Activated CD4-positive, alpha-beta T cell treated with anti-CD3 and anti-CD28 coated beads, Interleukin-2, Interleukin-4, amounts not matched to agents 100 ng/mL and 50 ng/mL, durations not matched to agents 16 hours and 8 hours (primary cell): ENCODE data around the gene EML1.

Experiments
- DNase-seq: peaks from one replicate; pipeline ENCODE4 v3.0.0-alpha.2; 2020; ENCODE audit warnings: low spot score

Gene EML1

DNA sequence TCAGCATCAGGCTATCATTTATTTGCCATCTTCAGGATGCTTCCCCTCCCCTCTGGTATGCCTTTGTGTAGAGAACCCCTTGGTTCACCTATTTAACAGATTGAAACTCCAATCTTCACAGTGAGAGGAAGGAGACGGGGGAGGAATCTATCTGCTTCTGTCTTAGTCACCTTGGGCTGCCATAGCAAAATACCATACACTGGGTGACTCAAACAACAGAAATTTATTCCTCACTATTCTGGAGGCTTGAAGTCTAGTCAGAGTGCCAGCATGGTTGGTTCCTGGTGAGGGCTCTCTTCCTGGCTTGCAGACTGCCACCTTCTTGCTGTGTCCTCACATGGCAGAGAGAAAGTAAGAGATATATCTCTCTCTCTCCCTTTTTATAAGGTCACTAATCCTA is 13.5 kb upstream of the EML1 start:
- DNase-seq: no peak

DNA sequence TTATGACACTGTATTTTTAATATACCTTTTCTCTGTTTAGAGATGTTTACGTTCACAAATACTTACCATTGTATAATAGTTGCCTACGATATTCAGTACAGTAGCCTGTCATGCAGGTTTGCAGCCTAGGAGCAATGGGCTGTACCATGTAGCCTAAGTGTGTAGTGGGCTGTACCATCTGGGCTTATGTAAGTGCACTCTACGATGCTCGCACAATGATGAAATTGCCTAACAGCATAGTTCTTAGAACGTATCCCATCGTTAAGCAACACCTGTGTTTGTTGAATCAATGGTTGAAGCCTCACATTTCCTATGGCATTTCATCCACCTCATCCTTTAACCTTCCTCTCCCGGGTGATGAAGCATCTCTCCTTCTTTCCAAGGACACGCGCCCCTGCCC is 12.5 kb upstream of the EML1 start:
- DNase-seq: no peak

DNA sequence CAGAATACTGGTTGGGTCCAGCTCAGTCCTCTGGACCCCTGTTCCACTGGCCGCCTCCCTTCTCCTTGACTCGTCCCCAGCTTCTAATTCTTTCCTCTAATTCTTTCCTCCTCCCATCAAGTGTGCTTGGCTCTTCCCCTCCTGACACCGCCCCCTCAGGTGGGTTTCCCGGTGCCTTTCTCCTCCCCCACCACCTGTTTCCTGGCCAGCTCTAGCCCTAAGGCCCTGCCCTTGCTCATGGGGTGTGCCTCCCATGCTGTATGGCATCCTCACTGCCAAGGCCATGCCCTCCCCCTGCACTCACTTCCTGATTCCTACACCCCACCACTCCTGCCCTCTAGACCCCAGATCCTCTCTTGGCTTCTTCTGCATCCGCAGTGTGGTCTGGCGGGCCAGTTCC is 12.1 kb upstream of the EML1 start:
- DNase-seq: no peak

DNA sequence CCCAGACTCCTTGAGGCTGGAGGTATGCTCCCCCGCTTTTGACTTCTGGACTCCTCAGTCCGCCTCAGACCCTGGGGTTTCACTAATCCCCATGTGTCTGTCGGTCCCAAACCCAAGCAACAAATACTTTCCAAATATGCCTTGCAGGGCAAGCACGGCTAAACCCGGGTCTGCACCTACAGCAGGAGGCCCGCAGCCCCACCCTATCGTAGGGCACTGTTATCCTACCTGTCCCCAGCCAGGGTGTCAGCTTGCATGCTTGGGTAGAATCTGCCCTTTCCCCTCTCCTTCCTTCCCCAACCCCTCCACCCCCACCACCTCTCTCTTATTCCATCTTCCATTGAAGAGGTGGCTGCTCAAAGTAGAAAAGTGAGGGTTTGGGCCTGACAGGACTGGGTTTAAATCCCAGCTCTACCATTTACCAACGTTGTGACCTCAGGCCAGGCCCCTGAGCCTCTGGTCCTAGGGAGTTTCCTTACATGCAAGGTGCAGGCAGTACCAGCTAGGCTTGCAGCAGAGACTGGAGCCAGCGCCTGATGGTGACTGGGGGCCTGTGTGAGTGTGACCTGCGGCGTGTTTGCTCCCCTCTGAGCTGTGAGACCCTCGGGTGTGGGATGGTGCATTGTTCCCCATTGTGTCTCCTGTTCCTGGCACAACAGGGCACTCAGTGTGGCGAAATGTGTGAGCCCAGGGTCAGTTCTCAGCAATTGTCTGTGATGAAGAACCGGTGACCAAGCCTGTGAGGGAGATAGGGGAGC is 11.2 kb upstream of the EML1 start:
- DNase-seq: no peak

DNA sequence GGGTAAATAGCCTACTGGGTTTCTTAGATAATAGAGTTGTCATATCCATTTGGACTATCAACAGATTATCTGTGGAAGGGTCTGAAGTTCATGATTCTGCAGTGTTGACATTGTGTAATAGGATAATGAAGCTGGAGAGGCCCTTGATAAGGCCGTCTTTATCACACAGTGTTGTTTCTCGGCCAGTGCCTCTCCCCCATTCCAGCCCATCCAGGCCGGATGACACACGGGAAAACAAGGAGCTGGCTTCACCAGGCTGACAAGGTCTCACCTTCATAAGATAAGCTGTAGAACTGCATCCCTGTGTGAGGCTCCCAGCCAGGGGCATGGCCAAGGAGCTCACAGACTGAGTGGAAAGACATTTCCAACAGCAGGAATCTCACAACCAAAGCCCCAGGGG is 8.7 kb upstream of the EML1 start:
- DNase-seq: no peak

DNA sequence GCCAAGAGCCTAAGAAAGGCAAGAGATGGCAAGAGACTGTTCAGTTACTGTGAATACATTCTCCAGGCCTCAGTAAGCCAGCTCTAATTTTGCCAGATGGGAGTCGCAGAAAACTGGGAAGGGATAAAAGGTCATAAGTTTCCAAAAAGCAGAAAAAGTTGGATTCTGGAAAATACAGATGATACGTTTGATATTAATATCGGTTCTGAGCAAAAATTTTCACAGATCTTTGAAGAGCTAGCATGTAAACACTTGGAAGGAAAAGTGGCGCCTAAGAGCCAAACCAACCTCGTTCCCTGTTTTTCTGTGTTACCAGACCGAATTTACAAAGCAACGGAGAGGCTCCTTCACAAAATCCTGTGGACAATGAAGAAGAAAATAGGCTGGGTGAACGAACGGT is 7.8 kb upstream of the EML1 start:
- no peak for DNase-seq

DNA sequence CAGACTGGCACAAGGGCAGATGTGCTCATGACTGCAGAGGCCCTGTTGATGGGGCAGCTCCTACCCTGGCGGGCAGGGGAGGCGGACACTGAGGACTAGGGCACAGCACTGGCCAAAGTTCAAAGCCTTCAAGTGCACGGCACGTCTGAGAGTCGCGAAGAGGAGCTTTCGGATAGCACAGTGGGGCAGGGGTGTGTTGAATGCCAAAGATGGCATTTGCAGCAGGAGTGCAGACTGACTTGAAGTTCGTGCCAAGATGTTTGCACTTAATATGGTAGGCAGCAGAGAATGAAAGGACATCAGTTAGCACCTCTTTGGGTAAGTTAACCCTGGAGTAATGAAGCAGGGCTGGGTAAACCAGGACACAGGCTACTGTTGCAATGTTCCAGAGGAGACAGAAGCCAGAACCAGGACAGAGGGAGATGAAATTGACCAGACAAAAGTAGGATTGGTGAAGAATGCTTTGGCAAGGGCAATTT is 6.7 kb upstream of the EML1 start:
- no peak for DNase-seq

DNA sequence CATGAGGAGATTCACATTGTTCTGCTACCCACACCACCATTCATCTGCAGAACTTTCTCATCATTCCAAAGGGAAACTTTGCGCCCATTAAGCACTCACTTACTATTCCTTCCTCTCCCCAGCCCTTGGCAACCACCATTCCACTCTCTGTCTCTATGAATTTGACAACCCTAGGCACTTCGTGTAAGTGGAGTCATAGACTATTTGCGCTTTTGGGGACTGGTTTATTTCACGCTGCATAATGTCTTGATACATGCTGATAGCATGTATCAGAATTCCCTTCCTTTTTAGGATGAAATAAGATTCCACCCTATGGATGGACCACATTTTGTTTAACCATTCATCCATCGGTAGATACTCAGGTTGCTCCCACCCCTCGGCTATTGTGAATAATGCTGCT is 4.5 kb upstream of the EML1 start:
- DNase-seq: no peak

DNA sequence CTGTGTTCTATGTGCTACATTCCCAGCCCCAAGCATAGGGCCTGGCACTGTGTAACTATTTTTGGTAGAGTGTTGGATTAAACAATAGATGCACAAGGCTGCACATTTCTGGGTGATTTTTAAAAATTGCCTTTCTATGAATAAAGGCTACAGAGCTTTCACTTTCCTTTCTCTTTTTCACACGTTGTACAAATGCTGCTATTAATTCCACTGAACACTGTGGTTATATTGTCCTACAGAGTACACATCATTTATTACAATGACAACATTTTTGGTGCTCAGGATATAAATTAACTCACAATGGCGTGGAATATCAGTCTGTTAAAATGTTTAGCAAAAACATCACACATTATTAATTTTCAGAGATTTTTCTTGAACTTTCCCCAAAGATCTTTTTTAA is 3.6 kb upstream of the EML1 start:
- DNase-seq: peak; percentile 15

DNA sequence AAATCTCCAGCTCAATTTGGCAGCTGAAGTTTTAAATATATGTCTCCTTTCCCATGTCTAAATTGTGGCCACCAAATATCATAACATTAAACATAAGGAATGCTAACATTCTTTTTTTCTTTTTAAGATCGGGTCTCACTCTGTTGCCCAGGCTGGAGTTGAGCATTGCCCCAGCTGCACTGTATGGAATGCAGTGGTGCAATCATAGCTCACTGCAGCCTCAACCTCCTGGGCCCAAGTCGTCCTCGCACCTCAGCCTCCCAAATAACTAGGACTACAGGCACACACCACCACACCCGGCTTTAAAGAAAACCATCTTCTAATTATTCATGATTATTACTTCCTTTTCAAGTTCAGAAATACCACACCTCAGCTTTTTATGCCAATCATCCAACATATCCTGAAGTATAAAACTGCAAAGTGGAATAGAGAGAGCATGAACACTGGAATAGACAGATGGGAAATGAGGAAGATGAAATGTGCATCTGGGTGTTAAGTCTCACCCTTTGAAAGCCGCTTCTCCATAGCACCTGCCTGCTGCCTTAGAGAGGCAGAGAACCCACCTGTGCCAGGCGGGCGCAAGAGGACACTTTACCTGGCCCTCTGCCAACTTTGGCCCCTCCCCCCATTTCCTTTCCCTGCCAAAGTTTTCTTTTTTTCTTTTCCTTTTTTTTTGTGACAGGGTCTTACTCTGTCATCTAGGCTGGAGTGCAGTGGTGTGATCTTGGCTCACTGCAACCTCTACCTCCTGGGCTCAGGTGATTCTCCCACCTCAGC is 2.8 kb upstream of the EML1 start:
- no peak for DNase-seq

DNA sequence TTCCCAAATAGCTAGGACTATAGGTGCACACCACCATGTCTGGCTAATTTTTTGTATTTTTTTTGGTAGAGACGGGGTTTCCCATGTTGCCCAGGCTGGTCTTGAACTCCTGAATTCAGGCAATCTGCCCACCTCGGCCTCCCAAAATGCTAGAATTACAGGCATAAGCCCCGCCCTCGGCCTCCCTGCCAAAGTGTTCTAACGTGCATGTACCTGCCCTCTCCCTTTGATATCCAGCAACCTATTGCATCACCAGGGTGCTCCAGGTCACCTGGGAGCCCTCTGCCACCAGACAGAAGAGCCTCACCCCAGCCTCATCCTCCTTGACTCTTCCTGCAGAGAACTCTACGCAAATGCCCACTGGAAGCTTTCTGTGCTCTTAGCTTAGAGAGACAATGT is 2.2 kb upstream of the EML1 start:
- no peak for DNase-seq

DNA sequence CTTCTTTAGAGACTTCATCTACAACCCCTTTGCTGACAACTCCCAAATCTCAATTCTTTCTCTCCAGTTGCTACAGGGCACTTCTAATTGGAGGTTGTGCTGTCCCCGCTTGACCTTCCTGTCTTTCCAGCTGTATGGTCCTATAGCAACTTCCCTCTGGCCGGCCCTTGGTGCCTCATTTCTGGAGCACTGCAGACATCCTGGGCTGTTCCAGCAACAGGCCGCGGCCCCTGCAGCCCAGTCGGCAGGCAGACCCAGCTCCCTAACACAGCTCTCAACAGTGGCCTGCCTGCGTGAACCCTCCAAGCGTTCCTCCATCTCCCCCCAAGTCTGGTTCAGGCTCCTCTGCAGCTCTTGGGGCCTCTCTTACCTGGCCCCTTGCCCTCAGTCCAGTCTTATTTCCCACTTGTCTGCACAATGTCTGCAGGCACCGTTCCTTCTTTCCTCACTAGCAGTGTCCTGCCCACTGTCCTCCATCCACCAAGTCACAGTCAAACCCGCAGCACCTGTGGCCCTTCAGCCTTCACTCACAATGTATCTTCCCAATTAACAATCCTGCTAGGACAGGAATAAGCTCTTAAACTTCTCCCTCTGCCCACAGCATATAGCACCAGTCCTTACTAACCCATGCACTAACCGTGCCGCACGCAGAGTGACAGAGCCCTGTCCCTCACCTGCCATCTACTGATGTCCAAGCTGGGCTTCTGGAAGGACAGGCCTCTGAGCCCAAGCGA is 1.6 kb upstream of the EML1 start:
- DNase-seq: no peak

DNA sequence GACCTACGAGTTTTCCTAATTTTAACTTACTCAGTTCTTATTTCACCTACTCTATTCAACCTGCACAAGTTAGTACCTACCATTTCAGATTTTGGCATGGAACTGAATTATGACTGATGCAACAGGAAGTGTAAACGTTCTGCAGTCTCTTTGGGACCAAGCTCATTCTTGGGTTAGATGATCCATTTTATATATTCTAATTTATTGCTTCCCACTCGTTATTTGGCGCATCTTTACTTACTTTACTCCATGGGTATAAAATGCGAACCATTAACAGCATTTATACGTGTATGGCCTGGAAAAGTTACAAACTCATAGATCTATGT is 1.0 kb upstream of the EML1 start:
- DNase-seq: no peak

DNA sequence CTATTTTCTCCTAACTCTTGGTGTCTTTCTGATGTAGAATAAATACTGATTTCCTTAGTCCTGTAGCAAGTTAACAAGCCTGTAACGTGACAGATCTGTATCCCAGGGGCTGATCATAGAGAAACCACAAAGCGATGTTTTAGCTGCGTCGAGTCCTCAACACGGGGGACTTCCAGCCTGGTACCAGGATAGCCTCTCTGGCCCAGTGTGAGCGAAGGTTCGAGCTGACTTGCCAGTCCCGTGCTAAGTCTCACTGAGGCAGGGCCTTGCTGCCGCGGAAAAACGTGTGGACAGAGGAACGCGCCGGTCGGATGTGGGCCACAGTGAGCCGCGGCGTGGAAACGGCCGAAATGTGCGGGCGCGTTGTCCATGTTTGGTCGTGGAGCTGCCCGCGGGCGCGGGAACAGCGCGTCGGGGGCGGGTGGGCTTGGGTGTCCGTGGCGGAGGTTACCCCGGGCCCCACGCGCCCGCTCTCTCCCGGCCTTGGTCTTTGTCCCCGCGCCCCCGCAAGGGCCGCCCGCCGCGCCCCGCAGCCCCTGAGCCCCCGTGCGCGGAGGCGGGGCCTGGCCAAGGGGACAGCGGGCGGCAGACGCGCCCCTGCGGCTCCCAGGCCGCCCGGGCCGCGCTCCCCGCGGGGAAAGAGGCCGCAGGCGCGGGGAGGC is 531 bp upstream of the EML1 start:
- no peak for DNase-seq

DNA sequence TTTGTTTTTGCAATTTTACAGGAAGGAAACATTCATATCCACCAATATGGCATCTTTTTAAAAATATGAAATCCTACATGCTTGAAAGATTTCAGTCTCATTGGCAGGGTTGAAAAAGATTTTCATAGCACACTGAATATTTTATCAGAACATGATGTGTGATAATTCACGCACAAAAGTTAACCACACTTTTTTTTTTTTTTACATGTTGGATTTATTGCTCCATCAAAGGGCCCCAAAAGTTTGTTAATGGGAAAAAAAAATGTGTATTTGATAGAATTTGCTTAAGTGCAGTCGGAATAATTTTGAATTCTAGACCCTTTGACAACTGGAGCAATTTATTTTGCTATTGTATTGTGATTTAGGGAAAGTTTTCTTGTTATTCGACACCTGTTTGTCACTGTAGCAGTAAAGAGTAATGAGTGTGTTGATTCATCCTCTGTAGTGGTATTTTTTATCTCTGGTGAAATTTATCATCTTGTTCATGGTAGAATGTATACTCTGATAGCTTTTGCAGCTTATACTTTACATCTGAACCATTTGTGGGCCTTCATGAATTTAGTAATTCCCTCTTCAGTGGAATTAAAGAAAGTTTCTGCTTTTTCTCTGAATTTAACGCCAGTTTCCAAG is 1.1 kb downstream of the EML1 start:
- DNase-seq: no peak

DNA sequence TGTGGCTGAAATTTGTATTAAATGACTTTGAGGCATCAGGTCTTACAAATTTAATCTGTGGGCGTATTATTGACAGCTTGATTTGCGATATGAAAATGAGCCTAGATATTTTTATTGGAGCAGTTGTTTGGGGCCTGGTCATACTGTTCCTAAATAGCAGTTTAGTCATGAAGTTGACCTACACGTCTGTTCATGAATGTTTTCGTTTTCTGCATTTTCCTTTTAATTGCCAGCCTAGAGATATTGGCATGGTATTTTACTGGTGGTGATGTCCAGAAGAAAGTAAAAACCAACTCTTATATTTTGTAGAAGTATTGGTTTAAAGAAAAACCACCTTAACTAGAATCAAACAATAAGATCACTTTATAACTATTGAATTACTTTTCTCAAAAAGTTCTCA is 1.8 kb downstream of the EML1 start:
- no peak for DNase-seq

DNA sequence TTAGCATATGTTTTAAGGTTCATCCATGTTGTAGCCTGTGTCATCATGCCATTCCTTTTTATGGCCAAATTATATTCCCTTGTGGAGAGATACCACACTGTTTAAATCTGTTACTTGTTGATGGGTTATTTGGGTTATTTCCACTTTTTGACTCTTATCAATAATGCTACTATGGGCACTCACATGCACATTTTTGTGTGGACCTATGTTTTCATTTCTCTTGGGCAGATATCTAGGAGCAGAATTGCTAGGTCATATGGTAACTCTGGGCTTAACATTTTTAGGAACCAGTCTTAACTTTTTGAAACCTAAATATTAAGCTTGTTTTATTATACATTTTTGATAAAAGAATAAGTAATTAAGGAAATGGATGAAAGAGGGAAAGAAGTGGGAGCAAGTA is 4.0 kb downstream of the EML1 start:
- no peak for DNase-seq

DNA sequence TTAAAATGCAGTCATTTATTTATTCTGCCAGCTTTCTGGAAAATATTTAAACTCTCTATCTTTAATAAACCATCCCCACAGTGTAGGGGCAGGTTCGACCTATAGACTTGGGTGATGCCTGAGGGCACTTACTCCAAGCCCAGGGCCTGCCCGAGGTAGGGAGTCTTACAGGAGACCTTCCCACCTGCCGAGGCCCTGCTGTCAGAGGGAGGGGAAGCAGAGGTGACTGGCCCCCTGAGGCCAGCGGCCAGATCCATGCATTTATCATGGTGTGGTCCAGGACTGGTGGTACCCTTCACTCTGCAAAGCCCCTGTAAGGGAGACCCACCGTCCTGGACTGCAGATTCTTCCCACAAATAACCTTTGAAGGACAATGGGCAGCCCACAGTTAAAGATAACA is 7.6 kb downstream of the EML1 start:
- no peak for DNase-seq

DNA sequence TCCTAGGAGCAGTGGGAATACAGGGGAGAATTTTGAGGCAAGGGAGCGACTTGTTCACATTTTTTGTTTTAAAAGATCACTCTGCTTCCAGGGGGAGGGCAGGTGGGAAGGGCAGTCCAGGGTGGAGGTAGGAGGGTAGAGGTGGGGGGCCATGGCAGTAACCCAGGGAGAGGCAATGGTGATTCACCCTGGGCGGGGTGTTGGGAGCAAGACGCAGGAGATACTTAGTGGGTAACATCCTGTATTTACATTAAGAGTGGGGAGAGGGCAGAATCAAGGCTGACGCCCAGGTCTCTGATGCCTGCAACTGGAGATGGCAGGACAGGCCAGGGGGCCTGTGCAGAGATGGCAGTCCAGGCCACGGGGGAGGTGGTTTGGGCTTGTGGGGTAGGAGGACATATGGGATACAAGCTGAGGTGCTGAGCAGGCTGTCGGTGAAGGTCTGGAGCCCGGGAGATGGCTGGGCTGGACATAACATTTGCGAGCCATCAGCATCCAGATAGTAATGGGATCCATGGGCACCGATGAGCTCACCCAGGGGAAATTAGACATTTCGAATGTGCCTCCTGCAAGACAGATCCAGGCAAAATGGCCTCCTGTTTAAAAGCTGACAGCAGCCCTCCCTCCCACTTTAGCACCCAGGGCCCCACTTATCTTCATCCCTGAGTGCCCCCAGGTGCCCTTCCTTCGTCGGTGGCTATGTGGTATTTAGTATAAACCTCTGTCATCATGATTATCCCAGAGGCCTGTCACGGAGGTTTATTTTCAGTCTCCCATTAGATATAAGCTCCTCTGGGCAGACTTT is 9.3 kb downstream of the EML1 start:
- no peak for DNase-seq

DNA sequence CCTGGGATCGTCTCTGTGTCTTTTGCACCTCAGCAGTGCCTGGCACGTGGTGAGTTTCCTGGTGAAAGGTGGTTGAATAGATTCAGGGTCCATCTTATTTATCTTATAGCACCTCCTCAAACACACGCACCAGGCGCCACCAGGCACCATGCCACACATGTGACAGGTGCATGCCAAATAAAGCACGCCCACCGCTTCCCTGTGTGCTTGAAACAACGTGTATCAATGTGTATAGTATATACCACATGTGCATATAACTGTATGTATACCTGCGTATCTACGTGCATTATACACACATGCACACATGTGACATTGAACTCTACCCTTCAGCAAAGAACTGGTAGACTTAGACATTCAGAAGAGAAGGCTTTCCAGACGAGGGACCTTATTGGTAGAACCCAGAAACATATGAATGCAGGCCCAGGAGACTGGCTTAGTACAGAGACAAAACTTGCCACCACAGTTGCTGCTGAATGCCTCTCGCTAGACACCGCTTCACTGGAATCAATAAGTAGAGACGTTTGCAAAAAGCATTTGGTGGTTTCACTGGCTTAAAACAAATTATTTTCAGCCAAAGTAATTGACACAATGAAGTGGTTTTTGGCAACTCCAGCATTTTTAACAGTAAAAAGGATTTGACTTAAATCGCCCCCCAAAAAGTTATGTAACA is 10.0 kb downstream of the EML1 start:
- no peak for DNase-seq

DNA sequence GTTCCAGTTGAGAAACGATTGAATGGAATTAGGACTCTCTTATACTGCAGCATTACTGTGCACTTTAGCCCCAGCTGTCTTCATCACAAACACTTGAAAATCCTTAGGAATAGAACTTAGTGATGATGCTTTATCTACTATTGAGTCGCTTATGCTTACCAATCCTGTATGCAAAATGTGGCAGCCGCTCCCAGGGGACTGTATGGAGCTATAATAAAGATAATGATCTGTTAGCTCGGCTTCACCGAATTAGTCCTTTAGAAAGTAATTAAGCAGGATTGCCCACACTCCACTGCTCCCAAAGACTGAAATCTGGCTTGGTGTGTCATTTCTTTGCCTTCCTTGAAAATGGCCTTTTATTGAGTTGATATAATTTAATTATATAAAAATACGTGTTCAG is 10.6 kb downstream of the EML1 start:
- DNase-seq: no peak
